HFF-Myc (cell line): ENCODE data around the gene EIPR1.

Source experiments
- DNase-seq: peaks from one replicate; pipeline ENCODE4 v3.0.0-alpha.2; 2011; ENCODE audit warnings: low read depth; ENCODE audit errors: extremely low read depth
- H3K4me3 ChIP-seq: replicated peaks from 2 replicates; pipeline ENCODE4 v1.5.1; 2011; ENCODE audit warnings: low read depth, mild to moderate bottlenecking, control low read depth, low read length
- CTCF ChIP-seq: IDR thresholded peaks from 2 replicates; pipeline ENCODE4 v1.5.1; 2012; ENCODE audit warnings: mild to moderate bottlenecking, low read depth, low read length, control low read depth; ENCODE audit errors: missing control alignments

Gene EIPR1

GRCh38 chr2:3214806-3215404 lies 162.7 kb downstream of the EIPR1 start:
- TF ChIP-seq CTCF: no peak
- no peak for DNase-seq
- no peak overlapping the region for H3K4me3 ChIP-seq

GRCh38 chr2:3214065-3214464 lies 163.6 kb downstream of the EIPR1 start:
- no peak for TF ChIP-seq CTCF
- DNase-seq: no peak
- H3K4me3 ChIP-seq: no peak overlapping the region

- H3K4me3 ChIP-seq: no peak overlapping the region
- no peak for DNase-seq
- TF ChIP-seq CTCF: no peak
Observed at GRCh38 chr2:3212984-3213383, 164.6 kb downstream of the EIPR1 start.

- no peak overlapping the region for H3K4me3 ChIP-seq
- no peak for DNase-seq
- no peak for TF ChIP-seq CTCF
Observed at GRCh38 chr2:3212061-3212362, 165.6 kb downstream of the EIPR1 start.

GRCh38 chr2:3211256-3212060 lies 166.2 kb downstream of the EIPR1 start:
- TF ChIP-seq CTCF: no peak
- no peak for DNase-seq

GRCh38 chr2:3210257-3210656 lies 167.4 kb downstream of the EIPR1 start:
- no peak overlapping the region for H3K4me3 ChIP-seq
- no peak for DNase-seq
- no peak for TF ChIP-seq CTCF

More at GRCh38 chr2:3211256-3212060, 166.2 kb downstream of the EIPR1 start:
- no peak overlapping the region for H3K4me3 ChIP-seq

GRCh38 chr2:3209258-3209657 lies 168.4 kb downstream of the EIPR1 start:
- DNase-seq: no peak
- H3K4me3 ChIP-seq: no peak overlapping the region
- no peak for TF ChIP-seq CTCF
